ENCODE measurements around the gene PCNX2. TPM values are rescaled to one million over a fixed set of nuclear protein-coding genes. Genes with fewer than 3 reads are reported as not detected.

The PCNX2 gene
- total and polyA plus RNA-seq, 2 donors (not counting 1 experiment from before 2014, with no cell fraction given) = 17.6 to 34.7 TPM

DNA sequence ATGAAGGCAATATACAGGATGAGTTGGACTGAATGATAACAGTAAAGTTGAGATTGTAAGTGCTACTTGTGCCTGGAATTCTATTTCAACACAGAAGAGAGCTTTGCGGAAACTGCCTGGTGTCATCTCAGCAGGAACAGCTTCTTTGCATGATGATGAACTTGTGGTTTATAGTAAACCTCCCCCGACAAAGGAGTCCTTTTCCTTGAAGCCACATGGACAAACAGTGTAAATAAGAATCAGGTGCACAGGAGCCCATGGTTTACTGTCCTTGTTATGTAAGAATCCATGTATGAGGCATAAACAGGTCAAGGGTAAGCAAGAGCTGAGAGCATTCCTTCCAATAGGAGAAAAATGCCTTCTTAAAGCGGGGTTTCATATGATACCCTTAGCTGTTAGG, 66.2 kb downstream of the PCNX2 start:
- Histone ChIP-seq H4K20me1 (ENCODE audit: control insufficient read depth, insufficient read depth, low read length, poor library complexity, severe bottlenecking) (no peaks in the 10 kb centered on the region), H3K4me3 (ENCODE audit: control extremely low read depth in 1 of 5, extremely low read depth in 1 of 5, insufficient read depth in 1 of 5, low read depth in 2 of 5, low read length in 4 of 5) (no peak overlapping the region), H3K36me3 (replicated peaks in 1 of 2; ENCODE audit: control extremely low read depth in 1 of 2, control insufficient read depth in 1 of 2, extremely low read depth in 1 of 2, insufficient read depth in 2 of 2, low read length in 1 of 2) (no peaks in the 10 kb centered on the region), H2AFZ (ENCODE audit: insufficient read depth, low read depth, low read length, poor library complexity, severe bottlenecking) (no peak overlapping the region), H3K79me2 (ENCODE audit: control insufficient read depth, insufficient read depth, low read length) (no peaks in the 10 kb centered on the region), H3K4me1 (ENCODE audit: control insufficient read depth in 2 of 2, insufficient read depth in 2 of 2, low read length in 2 of 2) (no peaks in the 10 kb centered on the region), H3K27me3 (replicated peaks in 1 of 4; ENCODE audit: control extremely low read depth in 1 of 4, control insufficient read depth in 3 of 4, insufficient read depth in 4 of 4, low read length in 3 of 4) (no peaks in the 10 kb centered on the region), H3K4me2 (replicated peaks; ENCODE audit: low read depth, low read length, poor library complexity, severe bottlenecking) (no peak overlapping the region), H3K9me3 (ENCODE audit: control extremely low read depth in 1 of 3, control insufficient read depth in 2 of 3, insufficient read depth in 1 of 3, low read length in 2 of 3) (no peaks in the 10 kb centered on the region), H3K27ac (ENCODE audit: low read length in 2 of 2) (no peak overlapping the region), H3K9ac (ENCODE audit: low read length) (no peak overlapping the region)
- H3K4me1 Mint-ChIP-seq = no peaks in the 10 kb centered on the region
- intact Hi-C loops (cut with micrococcal nuclease) = no loop called here
- H3K27ac Mint-ChIP-seq = no peak overlapping the region
- H3K9me3 Mint-ChIP-seq (ENCODE audit: insufficient read depth) = no peaks in the 10 kb centered on the region
- no peaks in the 10 kb centered on the region for H3K27me3 Mint-ChIP-seq
- DNase-seq (no peak), ATAC-seq (ENCODE audit: low read depth) (no peak)
- ChIA-PET CTCF (no interaction called here), POLR2A (no interaction called here)
- no peak overlapping the region for H3K4me3 Mint-ChIP-seq
- TF ChIP-seq EZH2 (IDR thresholded peaks at IDR 0.05; ENCODE audit: borderline replicate concordance, insufficient read depth, low read depth, low read length, poor library complexity, severe bottlenecking) = no peak
- TF ChIP-seq, protein P1, sequence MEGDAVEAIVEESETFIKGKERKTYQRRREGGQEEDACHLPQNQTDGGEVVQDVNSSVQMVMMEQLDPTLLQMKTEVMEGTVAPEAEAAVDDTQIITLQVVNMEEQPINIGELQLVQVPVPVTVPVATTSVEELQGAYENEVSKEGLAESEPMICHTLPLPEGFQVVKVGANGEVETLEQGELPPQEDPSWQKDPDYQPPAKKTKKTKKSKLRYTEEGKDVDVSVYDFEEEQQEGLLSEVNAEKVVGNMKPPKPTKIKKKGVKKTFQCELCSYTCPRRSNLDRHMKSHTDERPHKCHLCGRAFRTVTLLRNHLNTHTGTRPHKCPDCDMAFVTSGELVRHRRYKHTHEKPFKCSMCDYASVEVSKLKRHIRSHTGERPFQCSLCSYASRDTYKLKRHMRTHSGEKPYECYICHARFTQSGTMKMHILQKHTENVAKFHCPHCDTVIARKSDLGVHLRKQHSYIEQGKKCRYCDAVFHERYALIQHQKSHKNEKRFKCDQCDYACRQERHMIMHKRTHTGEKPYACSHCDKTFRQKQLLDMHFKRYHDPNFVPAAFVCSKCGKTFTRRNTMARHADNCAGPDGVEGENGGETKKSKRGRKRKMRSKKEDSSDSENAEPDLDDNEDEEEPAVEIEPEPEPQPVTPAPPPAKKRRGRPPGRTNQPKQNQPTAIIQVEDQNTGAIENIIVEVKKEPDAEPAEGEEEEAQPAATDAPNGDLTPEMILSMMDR (IDR thresholded peaks at IDR 0.05) = no peak
- WGBS (ENCODE audit: insufficient coverage) = 100% methylated on average over 2 of the region's 3 CpGs

DNA sequence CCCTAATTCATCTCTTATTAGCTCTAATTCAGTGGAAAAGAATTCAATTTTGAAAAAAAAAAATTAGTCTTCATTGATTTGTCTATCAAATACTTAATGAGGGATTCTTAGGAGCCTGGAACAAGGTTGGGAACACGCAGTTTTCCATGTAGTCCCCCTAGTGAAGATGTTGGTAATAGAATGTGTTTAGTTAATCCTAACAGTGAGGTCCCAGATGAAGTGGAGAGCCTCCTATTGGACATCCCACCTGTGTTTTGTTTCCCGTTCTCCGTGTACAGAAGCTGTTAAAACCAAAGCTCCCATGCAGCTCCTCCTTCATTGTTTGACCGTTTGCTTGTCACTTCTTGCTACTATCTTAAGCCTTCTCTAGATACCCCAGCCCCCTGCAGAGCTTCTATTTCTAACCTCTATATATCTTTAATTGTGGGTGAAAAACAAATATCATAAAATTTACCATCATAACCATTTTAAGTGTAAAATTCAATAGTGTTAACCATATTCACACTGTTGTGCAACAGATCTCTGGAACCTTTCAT, 67.5 kb downstream of the PCNX2 start:
- WGBS (ENCODE audit: insufficient coverage) = 100% methylated on average over 2 of the region's 4 CpGs
- DNase-seq (no peak), ATAC-seq (ENCODE audit: low read depth) (no peak)
- H3K36me3 ChIP-seq (replicated peaks in 1 of 2; ENCODE audit: control extremely low read depth in 1 of 2, control insufficient read depth in 1 of 2, extremely low read depth in 1 of 2, insufficient read depth in 2 of 2, low read length in 1 of 2) = no peaks in the 10 kb centered on the region
- TF ChIP-seq, protein P1 (IDR thresholded peaks at IDR 0.05) = no peak
- no peak for TF ChIP-seq EZH2 (IDR thresholded peaks at IDR 0.05; ENCODE audit: borderline replicate concordance, insufficient read depth, low read depth, low read length, poor library complexity, severe bottlenecking)
- Mint-ChIP-seq H3K4me1 (no peaks in the 10 kb centered on the region), H3K27me3 (no peaks in the 10 kb centered on the region), H3K4me3 (no peak overlapping the region), H3K9me3 (ENCODE audit: insufficient read depth) (no peaks in the 10 kb centered on the region), H3K27ac (no peak overlapping the region)
- H3K9me3 ChIP-seq (ENCODE audit: control extremely low read depth in 1 of 3, control insufficient read depth in 2 of 3, insufficient read depth in 1 of 3, low read length in 2 of 3) = no peaks in the 10 kb centered on the region
- CTCF ChIA-PET = no interaction called here
- no peak overlapping the region for H3K4me3 ChIP-seq (ENCODE audit: control extremely low read depth in 1 of 5, extremely low read depth in 1 of 5, insufficient read depth in 1 of 5, low read depth in 2 of 5, low read length in 4 of 5)
- no peaks in the 10 kb centered on the region for H3K4me1 ChIP-seq (ENCODE audit: control insufficient read depth in 2 of 2, insufficient read depth in 2 of 2, low read length in 2 of 2)
- no peaks in the 10 kb centered on the region for H3K27me3 ChIP-seq (replicated peaks in 1 of 4; ENCODE audit: control extremely low read depth in 1 of 4, control insufficient read depth in 3 of 4, insufficient read depth in 4 of 4, low read length in 3 of 4)
- H4K20me1 ChIP-seq (ENCODE audit: control insufficient read depth, insufficient read depth, low read length, poor library complexity, severe bottlenecking) = no peaks in the 10 kb centered on the region
- no peak overlapping the region for H2AFZ ChIP-seq (ENCODE audit: insufficient read depth, low read depth, low read length, poor library complexity, severe bottlenecking)
- POLR2A ChIA-PET = no interaction called here
- no peak overlapping the region for H3K27ac ChIP-seq (ENCODE audit: low read length in 2 of 2)
- H3K4me2 ChIP-seq (replicated peaks; ENCODE audit: low read depth, low read length, poor library complexity, severe bottlenecking) = no peak overlapping the region
- no peaks in the 10 kb centered on the region for H3K79me2 ChIP-seq (ENCODE audit: control insufficient read depth, insufficient read depth, low read length)
- H3K9ac ChIP-seq (ENCODE audit: low read length) = no peak overlapping the region
- intact Hi-C loops (cut with micrococcal nuclease) = no loop called here

Measured in B cell (primary cell).